IMR-90 (cell line): ENCODE data around the gene CXCR6. TPM values are rescaled to one million over a fixed set of nuclear protein-coding genes. Genes with fewer than 3 reads are reported as not detected.

ENCODE experiments used
- ATAC-seq: fragments of 200-7000 bp; cut with Tn5 transposase; 2 replicates; pipeline ENCODE4 v1.9.1; 2020; ENCODE audit warnings: low read depth, mild to moderate bottlenecking, moderate library complexity
- BruUV-seq: library from RNA; stranded (reverse); fragments of 400-500 nt; replicated peaks from 2 replicates; lab custom pipeline; 2021; lab: Mats Ljungman, UMichigan
- CTCF ChIA-PET: fragments of 300-600 bp; formaldehyde crosslinking; extraction: SDS; loops from one replicate; lab custom pipeline; 2021; ENCODE audit warnings: antibody characterized with exemption; lab: Yijun Ruan, JAX
- POLR2A ChIA-PET: fragments of 300-600 bp; sonication (Branson Sonifier 250); formaldehyde crosslinking; loops from one replicate; lab custom pipeline; 2022; ENCODE audit warnings: antibody characterized with exemption; ENCODE audit not compliant: unreplicated experiment; lab: Charles Lee
- DNase-seq: peaks from one replicate; pipeline ENCODE4 v3.0.0; 2013
- H2AFZ ChIP-seq: replicated peaks from 2 replicates; pipeline ENCODE3; 2013; ENCODE audit warnings: low read length, mild to moderate bottlenecking; ENCODE audit not compliant: poor library complexity
- H2AK5ac ChIP-seq: 2 replicates; pipeline ENCODE4 v1.6.1; 2013; ENCODE audit warnings: low read depth, low read length, inconsistent platforms
- H2AK9ac ChIP-seq: replicated peaks from 2 replicates; pipeline ENCODE3; 2013; ENCODE audit warnings: mild to moderate bottlenecking, low read depth, low read length, moderate library complexity; ENCODE audit not compliant: poor library complexity
- H2BK120ac ChIP-seq: 2 replicates; pipeline ENCODE4 v1.6.1; 2013; ENCODE audit warnings: low read depth, low read length, inconsistent platforms
- H2BK15ac ChIP-seq: 3 replicates; pipeline ENCODE4 v1.6.1; 2013; ENCODE audit warnings: low read depth, low read length, inconsistent platforms
- H2BK20ac ChIP-seq: 2 replicates; pipeline ENCODE4 v1.6.1; 2013; ENCODE audit warnings: low read depth, mild to moderate bottlenecking, inconsistent platforms, low read length, moderate library complexity
- H2BK5ac ChIP-seq: 2 replicates; pipeline ENCODE4 v1.6.1; 2013; ENCODE audit warnings: mild to moderate bottlenecking, low read depth, low read length, inconsistent platforms; ENCODE audit not compliant: poor library complexity, severe bottlenecking
- H3K14ac ChIP-seq: replicated peaks from 2 replicates; pipeline ENCODE4 v1.6.1; 2013; ENCODE audit warnings: low read depth, low read length, inconsistent platforms
- H3K18ac ChIP-seq: 2 replicates; pipeline ENCODE4 v1.6.1; 2013; ENCODE audit warnings: low read depth, low read length, control low read depth
- H3K23ac ChIP-seq: 2 replicates; pipeline ENCODE4 v1.6.1; 2013; ENCODE audit warnings: low read depth, low read length, inconsistent platforms
- H3K27ac ChIP-seq: 2 replicates; pipeline ENCODE4 v1.5.1; 2013; ENCODE audit warnings: mild to moderate bottlenecking, control low read depth, low read length; ENCODE audit not compliant: insufficient read depth
- H3K27me3 ChIP-seq: 2 replicates; pipeline ENCODE4 v1.6.1; 2013; ENCODE audit warnings: low read length; ENCODE audit not compliant: control insufficient read depth, insufficient read depth
- H3K36me3 ChIP-seq: 2 replicates; pipeline ENCODE4 v1.6.1; 2013; ENCODE audit warnings: low read length, mixed read lengths; ENCODE audit not compliant: control insufficient read depth, insufficient read depth
- H3K4ac ChIP-seq: 2 replicates; pipeline ENCODE4 v1.6.1; 2013; ENCODE audit warnings: low read depth, low read length, inconsistent platforms
- H3K4me1 ChIP-seq: 2 replicates; pipeline ENCODE4 v1.6.1; 2013; ENCODE audit warnings: low read length, mixed read lengths; ENCODE audit not compliant: control insufficient read depth, insufficient read depth
- H3K4me2 ChIP-seq: 2 replicates; pipeline ENCODE4 v1.6.1; 2013; ENCODE audit warnings: low read depth, mild to moderate bottlenecking, control low read depth, low read length, moderate library complexity
- H3K4me3 ChIP-seq: 2 replicates; pipeline ENCODE4 v1.5.1; 2013; ENCODE audit warnings: low read depth, mild to moderate bottlenecking, control low read depth, low read length, moderate library complexity; ENCODE audit not compliant: insufficient read depth
- H3K56ac ChIP-seq: 2 replicates; pipeline ENCODE4 v1.6.1; 2013; ENCODE audit warnings: low read length, inconsistent platforms; ENCODE audit not compliant: insufficient read depth; ENCODE audit errors: extremely low read depth
- H3K79me1 ChIP-seq, 2 experiments: 2 replicates each; pipeline ENCODE4 v1.6.1; 2013; ENCODE audit warnings: low read length in 2 of 2, inconsistent platforms in 1 of 2, low read depth in 1 of 2
- H3K9ac ChIP-seq: 2 replicates; pipeline ENCODE4 v1.6.1; 2013; ENCODE audit warnings: low read depth, low read length, control low read depth
- H3K9me1 ChIP-seq: 2 replicates; pipeline ENCODE4 v1.6.1; 2013; ENCODE audit warnings: low read length, inconsistent platforms; ENCODE audit not compliant: insufficient read depth
- H3K9me3 ChIP-seq: 2 replicates; pipeline ENCODE4 v1.6.1; 2013; ENCODE audit warnings: low read length; ENCODE audit not compliant: control insufficient read depth, insufficient read depth
- H4K20me1 ChIP-seq: 2 replicates; pipeline ENCODE4 v1.6.1; 2013; ENCODE audit warnings: low read length, inconsistent platforms; ENCODE audit not compliant: insufficient read depth
- H4K5ac ChIP-seq: 2 replicates; pipeline ENCODE4 v1.6.1; 2013; ENCODE audit warnings: mild to moderate bottlenecking, low read depth, low read length, control low read depth
- H4K8ac ChIP-seq, 2 experiments: 2 replicates each; pipeline ENCODE4 v1.6.1; 2013; ENCODE audit warnings: low read depth in 2 of 2, low read length in 2 of 2, control low read depth in 1 of 2, inconsistent platforms in 1 of 2
- H4K91ac ChIP-seq: 2 replicates; pipeline ENCODE4 v1.6.1; 2013; ENCODE audit warnings: low read depth, low read length, inconsistent platforms; ENCODE audit not compliant: insufficient read depth
- MAZ ChIP-seq: IDR thresholded peaks from 2 replicates; pipeline ENCODE4 v1.6.1; 2012; ENCODE audit warnings: low read depth, mild to moderate bottlenecking, low read length, improper control_type of control experiment, moderate library complexity, borderline replicate concordance
- RFX5 ChIP-seq: IDR thresholded peaks from 2 replicates; pipeline ENCODE4 v1.8.0; 2012; ENCODE audit warnings: low read depth, mild to moderate bottlenecking, low read length, moderate library complexity
- SMC3 ChIP-seq: fragments of 150-350 bp; IDR thresholded peaks from 2 replicates; pipeline ENCODE4 v1.6.1; 2016; ENCODE audit warnings: low read depth, mild to moderate bottlenecking, antibody characterized with exemption, low read length, moderate library complexity
- WGBS, 2 experiments: methylation state at CpG; one replicate each; pipeline versions ENCODE4 v1.1.5 to v1.1.7; 2013; ENCODE audit warnings: missing lambda C conversion rate in 2 of 2; ENCODE audit not compliant: insufficient read length in 1 of 2; ENCODE audit errors: extremely low coverage in 2 of 2; 5-methylcytosine and 5-hydroxymethylcytosine counted together
- dilution Hi-C: fragments of 300-500 bp; cut with HindIII; formaldehyde crosslinking; loops from one replicate; pipeline ENCODE4 v1.14.3; 2018; ENCODE audit warnings: low sequenced_read_pairs; ENCODE audit not compliant: unreplicated experiment
- in situ Hi-C: fragments of 300-500 bp; cut with MboI; formaldehyde crosslinking; loops from 3 replicates; pipeline ENCODE4 v1.14.3; 2019; ENCODE audit warnings: low sequenced_read_pairs, inconsistent platforms, mixed read lengths
- intact Hi-C: fragments of 100-400 bp; cut with micrococcal nuclease; formaldehyde crosslinking; loops from 2 replicates; pipeline ENCODE4 v1.10.0; 2022
- polyA plus RNA-seq, 3 experiments: library from polyadenylated mRNA; depleted of rRNA; stranded (reverse); fragments of >200 nt; gene quantifications; 2 replicates each; pipeline ENCODE4 v1.2.3, GENCODE V29; 2012; ENCODE audit warnings: low replicate concordance in 1 of 3
- total RNA-seq: library from RNA; depleted of rRNA; stranded (reverse); fragments of >200 nt; gene quantifications from 2 replicates; pipeline ENCODE4 v1.2.3, GENCODE V29; 2012

CXCR6 gene
- total and polyA plus RNA-seq, 2 of the 4 experiments (the other 2 are of a cell fraction): not detected

DNA sequence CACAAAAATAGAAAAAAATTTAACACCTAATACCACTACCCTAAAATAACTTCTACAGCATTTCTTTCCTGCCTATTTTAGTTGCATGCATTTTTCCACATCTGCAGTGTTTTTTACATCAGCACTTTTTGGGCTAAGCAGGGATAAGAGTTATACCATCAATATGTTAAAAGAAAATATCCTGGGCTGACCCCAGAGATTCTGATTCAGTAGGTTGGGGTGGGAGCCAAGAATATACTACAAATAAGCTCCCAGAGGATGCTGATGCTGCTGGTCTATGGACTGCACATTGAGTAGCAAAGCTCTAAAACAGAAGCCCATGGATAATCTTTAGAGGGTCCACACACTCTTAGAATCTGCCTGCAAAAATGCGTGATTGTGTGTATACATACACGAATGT is 37.6 kb downstream of the CXCR6 start:
- Histone ChIP-seq H3K4me1 (peaks cover 21% of the 10 kb centered on the region), H4K5ac (no peak overlapping the region), H2BK20ac (no peak overlapping the region), H2AK5ac (no peak overlapping the region), H2AK9ac (no peak overlapping the region), H3K9me1 (peaks cover 24% of the 10 kb centered on the region), H2BK15ac (no peak overlapping the region), H3K56ac (no peak overlapping the region), H3K27ac (no peak overlapping the region), H2AFZ (no peak overlapping the region), H4K91ac (no peak overlapping the region), H3K27me3 (no peaks in the 10 kb centered on the region), H4K8ac (no peak overlapping the region), H4K20me1 (peaks cover 6% of the 10 kb centered on the region), H3K4me3 (no peak overlapping the region), H3K9ac (no peak overlapping the region), H2BK120ac (no peak overlapping the region), H3K36me3 (peaks cover 24% of the 10 kb centered on the region), H3K79me1 (peaks cover 10 to 28% of the 10 kb centered on the region in 2 experiments; a peak in 3 of 4 replicates), H3K14ac (no peak overlapping the region), H3K9me3 (no peaks in the 10 kb centered on the region), H3K18ac (no peak overlapping the region), H3K4me2 (no peak overlapping the region), H3K4ac (no peak overlapping the region), H3K23ac (no peak overlapping the region), H2BK5ac (no peak overlapping the region)
- dilution Hi-C loops: no loop called here
- ChIA-PET POLR2A (interaction anchor here (0.8 kb wide), 1 partner anchor 8 kb away, joined by 3 read pairs; no protein-coding TSS in a partner anchor), CTCF (interaction anchor here (0.6 kb wide), 1 partner anchor 94 kb away, joined by 3 read pairs; no protein-coding TSS in a partner anchor)
- in situ Hi-C loops: no loop called here
- intact Hi-C loops: no loop called here
- no CpG with 5 or more reads among the region's 2 CpGs for WGBS, 2 experiments
- no TSS peak for BruUV-seq
- peak; percentile 36 for ATAC-seq
- TF ChIP-seq RFX5: no peak
- no peak for TF ChIP-seq MAZ
- no peak for TF ChIP-seq SMC3
- DNase-seq: peak; percentile 72
